ENCODE results near the gene EXOC4. TPM values are rescaled to one million over a fixed set of nuclear protein-coding genes. Genes with fewer than 3 reads are reported as not detected.

Gene EXOC4
- total and polyA plus RNA-seq, 2 of the 8 experiments (the other 6 are each of a cell fraction or from before 2014, with no cell fraction given): 27.0 to 67.3 TPM

GRCh38 chr7:133292631-133293030 lies 39.8 kb downstream of the EXOC4 start:
- Histone ChIP-seq H3K27ac (ENCODE audit: low read depth, low read length) (no peak overlapping the region), H3K79me1 (ENCODE audit: low read depth, low read length) (peaks cover 3% of the 10 kb centered on the region; the same call in 1 of the 2 replicates), H2AK5ac (ENCODE audit: low read depth, low read length) (no peak overlapping the region), H4K5ac (ENCODE audit: insufficient read length, low read depth, low read length) (no peak overlapping the region), H3K9me3 (ENCODE audit: insufficient read depth in 2 of 2, low read depth in 1 of 2, low read length in 1 of 2) (no peaks in the 10 kb centered on the region), H2AFZ (ENCODE audit: low read length) (no peak overlapping the region), H3K9ac (replicated peaks in 1 of 4; ENCODE audit: extremely low read depth in 1 of 4, low read depth in 3 of 4, low read length in 3 of 4) (no peak overlapping the region), H3K4me3 (ENCODE audit: extremely low read depth in 1 of 4, insufficient read depth in 2 of 4, low read depth in 3 of 4, low read length in 4 of 4) (no peak overlapping the region), H3K23ac (ENCODE audit: insufficient read length) (no peak overlapping the region), H2BK12ac (ENCODE audit: low read depth, low read length) (no peak overlapping the region), H3K14ac (ENCODE audit: insufficient read length) (no peak overlapping the region), H3K4me1 (replicated peaks in 1 of 4; ENCODE audit: control insufficient read depth in 3 of 4, insufficient read depth in 4 of 4, low read length in 3 of 4) (peaks cover 0 to 3% (median 1%) of the 10 kb centered on the region in 4 experiments; a peak in 1 of 7 replicates), H2BK120ac (replicated peaks; ENCODE audit: low read depth, low read length) (no peak overlapping the region), H3K27me3 (replicated peaks in 1 of 4; ENCODE audit: control insufficient read depth in 3 of 4, extremely low read depth in 1 of 4, insufficient read depth in 3 of 4, low read length in 3 of 4) (no peaks in the 10 kb centered on the region), H4K20me1 (replicated peaks in 1 of 2; ENCODE audit: control insufficient read depth in 1 of 2, insufficient read depth in 2 of 2, low read length in 2 of 2) (peaks cover 0 to under 1% of the 10 kb centered on the region in 2 experiments), H3K79me2 (ENCODE audit: control insufficient read depth in 1 of 2, insufficient read depth in 2 of 2, low read length in 2 of 2) (peaks cover 0 to 10% of the 10 kb centered on the region in 2 experiments; a peak in 2 of 4 replicates), H2BK15ac (ENCODE audit: low read length) (no peak overlapping the region), H2BK20ac (ENCODE audit: low read length) (no peak overlapping the region), H3K56ac (replicated peaks; ENCODE audit: insufficient read length, low read depth, low read length) (no peak overlapping the region), H4K8ac (ENCODE audit: extremely low read depth, insufficient read depth, low read length) (no peak overlapping the region), H3K23me2 (ENCODE audit: low read depth, low read length) (no peaks in the 10 kb centered on the region), H3K4ac (replicated peaks; ENCODE audit: insufficient read length, low read depth, low read length) (no peak overlapping the region), H2BK5ac (ENCODE audit: low read depth, low read length) (no peak overlapping the region), H3K36me3 (ENCODE audit: control insufficient read depth in 2 of 4, insufficient read depth in 4 of 4, low read length in 3 of 4) (peaks cover 2 to 16% (median 5%) of the 10 kb centered on the region in 4 experiments; a peak in 5 of 8 replicates), H4K91ac (replicated peaks; ENCODE audit: insufficient read length, low read length) (no peak overlapping the region), H3K18ac (ENCODE audit: extremely low read depth, low read length) (no peak overlapping the region), H3K4me2 (ENCODE audit: insufficient read depth in 1 of 2, low read depth in 2 of 2, low read length in 2 of 2) (no peak overlapping the region)
- POLR2A ChIA-PET (ENCODE audit: partially characterized antibody): no interaction called here
- CTCF ChIA-PET (ENCODE audit: partially characterized antibody): interaction anchor here (1.0 to 1.5 kb wide), 4 partner anchors 16 to 529 kb away, joined by 3 to 4 read pairs (median 4); no protein-coding TSS in a partner anchor
- no peak for DNase-seq (ENCODE audit: low read depth in 1 of 2, low spot score in 2 of 2)
- WGBS, 2 experiments (ENCODE audit: extremely low coverage in 1 of 2, insufficient coverage in 1 of 2, insufficient read length in 1 of 2, insufficient replicate concordance in 2 of 2, low coverage in 1 of 2, low lambda C conversion rate in 2 of 2, missing lambda C conversion rate in 1 of 2): 97% methylated on average over 1 of the region's 1 CpG; no CpG with 5 or more reads in 1 of the 2 experiments
- no peak for FAIRE-seq
- TF ChIP-seq TEAD4 (IDR thresholded peaks at IDR 0.05; ENCODE audit: low read depth, low read length) (no peak), CBX8 (IDR thresholded peaks at IDR 0.05; ENCODE audit: borderline replicate concordance, low read depth, low read length) (no peak), GABPA (IDR thresholded peaks at IDR 0.05; ENCODE audit: borderline replicate concordance, insufficient read depth, low read length) (no peak), HDAC2 (IDR thresholded peaks at IDR 0.05; ENCODE audit: borderline replicate concordance in 1 of 2, low read depth in 2 of 2, low read length in 2 of 2) (no peak), POU5F1 (IDR thresholded peaks at IDR 0.05; ENCODE audit: low read depth, low read length) (no peak), KDM4A (IDR thresholded peaks at IDR 0.05; ENCODE audit: low read depth, low read length, severe bottlenecking) (no peak), RNF2 (IDR thresholded peaks at IDR 0.05; ENCODE audit: borderline replicate concordance, low read depth, low read length, missing control alignments, poor library complexity, severe bottlenecking) (no peak), CHD1 (IDR thresholded peaks at IDR 0.05; ENCODE audit: low read depth, low read length) (no peak), EGR1 (IDR thresholded peaks at IDR 0.05; ENCODE audit: borderline replicate concordance, low read depth, low read length) (no peak), EP300 (IDR thresholded peaks at IDR 0.05; ENCODE audit: borderline replicate concordance in 1 of 2, low read depth in 2 of 2, low read length in 2 of 2) (no peak), ASH2L (IDR thresholded peaks at IDR 0.05; ENCODE audit: low read length) (no peak), RAD21 (IDR thresholded peaks at IDR 0.05 in 1 of 2, conservative IDR thresholded peaks at IDR 0.05 in 1 of 2; ENCODE audit: low read depth in 2 of 2, low read length in 2 of 2) (no peak)
